Stimulated activated CD8-positive, alpha-beta memory T cell treated with anti-CD3 and anti-CD28 coated beads, Interleukin-2, amount 100 ng/mL, for 48 hours (primary cell): Measurements from ENCODE around the gene PPARD.
"Not testable (repeated sequence)": the region's sequence is repeated elsewhere in the genome, so short reads cannot be mapped to it uniquely, and the experiment has no call there.

Experiments used
- DNase-seq, 2 donors: peaks; one replicate each; pipeline ENCODE4 v3.0.0-alpha.2; 2020; ENCODE audit warnings: low read depth in 2 of 2

Gene PPARD

GRCh38 chr6:35342258-35343091, at the start of gene PPARD:
Gene PPARD, plus strand, starts transcription at chr6:35342558. Its CDS starts 68,530 bp downstream, at chr6:35411088.
- DNase-seq = peak; percentile 97 to 98

DNA sequence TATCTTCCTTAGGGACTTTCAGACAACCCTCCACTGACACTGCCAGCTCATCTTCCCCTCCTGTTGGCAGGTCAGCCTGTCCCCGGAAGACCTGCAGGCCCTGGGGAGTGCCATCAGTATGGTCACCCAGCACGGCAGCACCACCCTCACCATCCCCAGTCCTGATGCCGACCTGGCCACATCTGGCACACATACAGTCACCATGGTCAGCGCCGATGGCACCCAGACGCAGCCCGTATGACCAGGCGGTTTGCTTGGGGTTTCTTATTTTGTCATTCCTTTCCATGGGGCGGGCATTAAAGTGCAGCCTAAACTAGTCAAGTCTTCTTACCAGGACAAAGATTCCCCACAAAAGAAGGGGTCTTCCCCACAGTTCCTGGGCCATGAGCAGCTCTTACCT, 48.7 kb upstream of the PPARD start:
- no peak for DNase-seq

DNA sequence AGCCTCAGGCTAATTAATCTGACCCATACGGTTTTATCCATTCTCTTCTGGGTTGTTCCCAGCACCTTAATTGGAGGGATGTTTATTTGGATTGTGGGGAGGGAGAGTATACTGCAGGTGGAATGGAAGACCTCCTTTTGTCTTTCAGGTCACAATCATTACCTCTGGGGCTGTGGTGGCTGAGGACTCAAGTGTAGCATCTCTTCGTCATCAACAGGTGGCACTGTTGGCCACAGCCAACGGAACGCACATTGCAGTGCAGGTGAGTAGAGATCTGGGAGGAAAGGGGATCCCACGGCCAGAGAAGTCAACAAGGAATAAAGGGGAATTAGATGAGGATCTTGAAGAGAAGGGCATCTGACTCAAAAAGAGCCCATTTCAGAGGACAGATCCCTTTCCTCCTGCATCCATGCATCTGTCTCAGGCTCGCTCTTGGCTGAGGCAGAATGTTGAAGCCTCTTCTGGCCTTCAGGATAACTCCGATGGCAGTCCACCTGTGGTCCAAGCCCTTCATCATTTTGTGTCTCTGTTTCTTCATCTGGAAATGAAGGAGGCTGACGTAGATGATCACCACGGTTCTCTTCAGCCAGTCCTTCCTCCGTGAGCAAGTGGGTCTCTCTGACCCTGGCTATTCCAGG, 47.9 kb upstream of the PPARD start:
- DNase-seq = no peak

GRCh38 chr6:35295036-35295435, 47.3 kb upstream of the PPARD start:
- no peak for DNase-seq

- DNase-seq = no peak
Observed at GRCh38 chr6:35295521-35296315, 46.6 kb upstream of the PPARD start.

DNA sequence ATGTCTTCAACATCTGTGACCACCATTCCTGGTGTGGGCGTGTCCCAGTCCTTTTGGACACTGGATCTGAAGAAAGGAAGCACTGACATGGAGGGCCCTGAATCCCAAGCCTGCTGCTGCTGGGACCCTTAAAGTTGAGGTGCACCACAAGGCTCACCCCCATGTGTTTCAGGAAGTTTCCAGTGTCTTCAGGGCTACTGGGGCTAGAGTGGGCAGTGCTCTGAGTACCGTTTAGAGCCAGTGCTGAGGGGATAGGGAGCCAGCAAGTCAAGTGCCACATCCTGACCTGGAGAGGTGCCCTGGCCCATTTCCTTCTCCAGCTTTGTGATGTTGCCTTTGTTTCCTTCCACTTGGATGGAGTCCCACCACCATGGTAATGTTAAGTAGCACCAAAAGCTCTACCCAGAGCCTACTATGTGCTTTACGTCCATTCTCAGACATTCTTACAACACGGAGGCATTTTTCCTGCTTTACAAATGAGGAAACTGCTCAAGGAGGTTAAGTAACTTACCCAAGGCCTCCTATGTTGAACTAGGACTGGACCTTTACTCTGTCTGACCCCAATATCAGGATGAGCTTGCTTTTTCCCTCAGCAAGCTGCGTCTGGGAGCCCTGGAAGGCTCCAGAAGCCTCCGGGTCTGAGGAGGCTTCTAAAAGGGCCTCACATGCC, 45.3 kb upstream of the PPARD start:
- no peak for DNase-seq

GRCh38 chr6:35297601-35298481, 44.5 kb upstream of the PPARD start, which contains the start of gene DEF6:
Gene DEF6, plus strand, starts transcription at chr6:35297818. Its CDS starts 39 bp downstream, at chr6:35297857.
- DNase-seq = peak; percentile 77

DNA sequence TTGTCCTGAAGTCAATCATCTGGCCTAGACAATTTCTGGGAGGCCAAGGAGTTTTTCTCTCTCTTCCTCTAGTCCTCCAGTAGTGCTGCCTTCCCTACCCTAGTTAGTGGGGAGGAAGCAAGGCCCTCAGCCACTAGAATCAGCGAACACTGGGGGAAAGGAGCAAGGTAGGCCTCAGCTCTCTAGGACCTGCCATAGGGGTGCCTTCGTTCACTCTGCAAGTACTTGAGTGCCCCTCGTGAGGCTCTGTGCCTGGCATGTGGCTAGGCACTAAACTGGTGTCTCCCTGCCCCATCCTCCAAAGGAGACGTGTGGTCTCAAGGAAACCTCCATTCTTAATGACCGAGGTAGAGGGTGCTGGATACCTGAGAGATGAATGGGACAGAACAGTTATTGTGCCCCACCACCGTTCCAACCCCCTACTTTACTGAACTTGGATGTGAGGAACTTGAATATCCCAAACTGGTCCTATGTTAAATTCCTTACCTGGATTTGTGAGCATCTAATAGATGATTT, 43.7 kb upstream of the PPARD start:
- no peak for DNase-seq

GRCh38 chr6:35299674-35300073, 42.7 kb upstream of the PPARD start:
- no peak for DNase-seq

DNA sequence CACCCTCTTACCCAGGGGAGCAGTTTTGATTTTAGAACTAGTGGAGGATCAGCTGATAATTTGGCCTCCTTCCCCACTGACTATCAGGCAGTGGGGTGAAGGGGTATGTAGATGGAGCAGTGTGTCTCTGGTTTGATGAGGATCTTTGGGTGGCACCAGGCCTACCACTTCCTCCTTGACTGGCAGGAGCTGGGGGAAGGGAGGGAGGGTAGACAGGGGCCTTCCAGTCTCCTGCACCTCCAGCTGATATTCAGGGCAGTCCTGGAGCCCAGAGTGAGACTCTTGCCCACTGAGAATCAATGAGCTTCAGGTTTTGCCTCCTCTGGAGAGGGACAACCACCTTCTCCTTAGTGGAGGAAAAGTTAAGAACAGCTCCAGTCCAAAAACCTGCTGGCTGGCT, 41.5 kb upstream of the PPARD start:
- DNase-seq = no peak

GRCh38 chr6:35302604-35303241, 39.6 kb upstream of the PPARD start:
- DNase-seq = peak; percentile 69 to 74

DNA sequence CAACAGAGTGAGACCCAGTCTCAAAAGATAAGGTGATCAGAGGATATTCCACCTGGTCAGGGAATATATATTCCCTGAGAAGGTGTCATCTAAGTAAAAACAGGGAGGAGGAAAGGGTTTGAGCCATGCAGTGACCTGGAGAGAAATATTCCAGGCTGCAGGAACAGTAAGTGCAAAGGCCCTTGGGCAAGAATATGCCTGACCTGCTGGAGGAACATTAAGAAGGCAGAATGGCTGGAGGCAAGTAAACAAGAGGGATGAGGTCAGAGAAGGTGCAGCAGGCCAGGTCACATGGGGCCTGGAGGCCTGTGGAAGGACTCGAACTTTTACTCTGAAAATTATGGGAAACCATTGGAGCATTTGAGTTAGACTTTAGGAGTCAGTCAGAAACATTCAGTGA, 38.1 kb upstream of the PPARD start:
- no peak for DNase-seq

DNA sequence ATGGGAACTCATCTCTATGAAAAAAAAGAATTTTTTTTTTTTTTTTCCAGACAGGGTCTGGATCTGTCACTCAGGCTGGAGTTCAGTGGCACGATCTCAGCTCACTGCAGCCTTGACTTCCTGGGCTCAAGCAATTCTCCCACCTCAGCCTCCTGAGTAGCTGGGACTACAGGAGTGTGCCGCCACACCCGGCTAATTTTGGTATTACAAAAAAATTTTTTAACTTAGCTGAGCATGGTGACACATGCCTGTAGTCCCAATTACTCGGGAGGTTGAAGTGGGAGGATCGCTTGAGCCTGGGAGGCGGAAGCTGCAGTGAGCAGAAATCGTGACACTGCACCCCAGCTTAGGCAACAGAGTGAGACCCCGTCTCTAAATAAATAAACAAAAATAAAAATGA, 37.2 kb upstream of the PPARD start:
- DNase-seq = no peak

DNA sequence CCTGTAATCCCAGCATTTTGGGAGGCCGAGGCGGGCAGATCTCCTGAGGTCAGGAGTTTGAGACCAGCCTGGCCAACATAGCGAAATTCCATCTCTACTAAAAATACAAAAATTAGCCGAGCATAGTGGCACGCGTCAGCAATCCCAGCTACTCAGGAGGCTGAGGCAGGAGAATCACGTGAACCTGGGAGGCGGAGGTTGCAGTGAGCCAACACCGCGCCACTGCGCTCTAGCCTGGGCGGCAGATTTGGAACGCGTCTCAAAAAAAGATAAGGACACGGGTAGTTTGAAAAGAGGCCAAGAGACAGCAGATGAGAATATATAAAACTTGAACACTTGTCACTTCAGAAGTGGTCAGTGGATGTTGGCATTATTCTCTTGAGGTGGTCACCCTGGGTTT, 35.2 kb upstream of the PPARD start:
- not testable (repeated sequence) for DNase-seq

DNA sequence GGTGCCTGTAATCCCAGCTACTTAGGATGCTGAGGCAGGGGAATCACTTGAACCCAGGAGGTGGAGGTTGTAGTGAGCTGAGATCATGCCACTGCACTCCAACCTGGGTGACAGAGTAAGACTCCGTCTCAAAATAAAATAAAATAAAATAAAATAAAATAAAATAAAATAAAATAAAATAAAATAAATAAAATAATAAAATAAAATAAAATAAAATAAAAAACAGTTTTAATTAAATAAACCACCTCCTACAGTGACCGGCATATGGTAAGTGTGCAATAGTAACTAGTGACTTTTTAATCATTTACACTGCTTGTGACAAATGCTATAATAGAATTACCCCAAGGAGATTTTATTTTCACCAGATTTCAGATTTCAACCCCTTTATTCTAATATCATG, 33.8 kb upstream of the PPARD start:
- not testable (repeated sequence) for DNase-seq

- DNase-seq = no peak
Observed at GRCh38 chr6:35309611-35310264, 32.6 kb upstream of the PPARD start.

DNA sequence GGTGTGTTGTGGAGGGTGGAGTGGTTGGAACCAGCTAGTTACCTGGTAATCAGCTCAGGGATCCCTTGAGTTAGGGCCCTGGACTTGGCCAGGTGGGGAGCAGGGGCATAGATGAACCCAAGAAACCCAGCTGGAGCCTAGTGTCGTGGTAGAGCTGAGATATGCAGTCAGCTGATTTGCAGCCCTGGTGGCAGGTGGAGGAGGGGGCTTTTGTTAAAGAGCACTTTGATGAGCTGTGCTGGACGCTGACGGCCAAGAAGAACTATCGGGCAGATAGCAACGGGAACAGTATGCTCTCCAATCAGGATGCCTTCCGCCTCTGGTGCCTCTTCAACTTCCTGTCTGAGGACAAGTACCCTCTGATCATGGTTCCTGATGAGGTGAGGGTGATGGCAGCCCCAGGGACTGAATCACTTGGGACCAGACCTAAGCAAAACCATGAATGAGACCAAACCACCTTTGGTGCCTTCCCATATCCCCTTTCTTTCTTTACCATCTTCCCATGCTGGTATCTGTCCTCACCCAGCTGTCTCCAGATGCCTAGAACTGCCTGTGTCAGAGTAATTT, 32.0 kb upstream of the PPARD start:
- no peak for DNase-seq

DNA sequence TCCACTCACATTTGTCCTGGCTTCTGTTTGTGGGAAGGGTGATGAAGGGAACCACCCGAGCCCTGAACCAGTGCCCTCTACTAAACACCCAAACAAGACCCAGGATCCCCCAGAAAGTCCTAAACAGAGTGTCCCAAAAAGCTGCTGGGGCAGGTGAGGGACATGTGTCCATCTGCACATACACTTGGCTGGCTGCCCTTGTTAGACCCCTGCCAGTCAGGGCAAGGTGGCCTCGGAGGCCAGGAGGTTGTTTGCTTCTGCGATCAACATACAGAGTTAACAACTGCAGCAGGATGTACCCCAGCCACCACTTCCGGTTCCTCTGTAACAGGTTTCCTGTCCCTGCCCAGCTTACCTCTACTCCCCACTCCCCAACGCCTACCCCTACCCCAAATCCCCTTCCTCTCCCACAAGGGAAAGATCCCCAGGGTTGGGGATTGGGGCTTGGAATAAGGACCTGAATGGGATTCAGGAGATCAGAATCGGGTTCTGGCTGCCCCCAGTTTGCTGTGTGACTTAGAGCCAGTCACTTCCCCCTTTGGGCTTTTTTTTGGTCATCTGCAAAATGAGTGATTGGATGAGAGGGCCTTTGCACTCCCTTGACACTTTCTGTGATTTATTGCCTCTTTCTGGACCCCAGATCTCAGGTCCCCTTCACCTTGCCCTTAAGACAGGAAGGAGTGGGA, 30.8 kb upstream of the PPARD start:
- DNase-seq = no peak
